Measurements from ENCODE around the gene ALDH16A1.

ALDH16A1 gene

GRCh38 chr19:49418511-49418910 lies 34.5 kb upstream of the ALDH16A1 start:
- no peak for TF ChIP-seq CTCF (IDR thresholded peaks at IDR 0.05; ENCODE audit: low read depth, low read length)
- no peak overlapping the region for H3K4me3 ChIP-seq (replicated peaks in 1 of 2; ENCODE audit: low read depth in 2 of 2, low read length in 2 of 2)
- no peak for DNase-seq (ENCODE audit: low read depth in 2 of 2)

- TF ChIP-seq CTCF (IDR thresholded peaks at IDR 0.05; ENCODE audit: low read depth, low read length), result no peak
- no peak overlapping the region for H3K4me3 ChIP-seq (replicated peaks in 1 of 2; ENCODE audit: low read depth in 2 of 2, low read length in 2 of 2)
- no peak for DNase-seq (ENCODE audit: low read depth in 2 of 2)
These were observed 33.9 kb upstream of the ALDH16A1 start for GRCh38 chr19:49419173-49419572.

- DNase-seq (ENCODE audit: low read depth in 2 of 2), result no peak
- H3K4me3 ChIP-seq (replicated peaks in 1 of 2; ENCODE audit: low read depth in 2 of 2, low read length in 2 of 2), result no peak overlapping the region
- TF ChIP-seq CTCF (IDR thresholded peaks at IDR 0.05; ENCODE audit: low read depth, low read length), result no peak
These were observed 32.8 kb upstream of the ALDH16A1 start for GRCh38 chr19:49420227-49420626.

GRCh38 chr19:49421039-49421877 lies 31.8 kb upstream of the ALDH16A1 start:
- peak overlapping the region in 1 of 2 donors; percentile 30 for H3K4me3 ChIP-seq (replicated peaks in 1 of 2; ENCODE audit: low read depth in 2 of 2, low read length in 2 of 2)
- DNase-seq (ENCODE audit: low read depth in 2 of 2), result peak; percentile 61 to 75
- no peak for TF ChIP-seq CTCF (IDR thresholded peaks at IDR 0.05; ENCODE audit: low read depth, low read length)

GRCh38 chr19:49421878-49422202 lies 31.2 kb upstream of the ALDH16A1 start:
- TF ChIP-seq CTCF (IDR thresholded peaks at IDR 0.05; ENCODE audit: low read depth, low read length), result no peak
- no peak overlapping the region for H3K4me3 ChIP-seq (replicated peaks in 1 of 2; ENCODE audit: low read depth in 2 of 2, low read length in 2 of 2)

GRCh38 chr19:49422407-49423070 lies 30.5 kb upstream of the ALDH16A1 start:
- peak in 1 of 2 donors; percentile 50 for DNase-seq (ENCODE audit: low read depth in 2 of 2)
- no peak overlapping the region for H3K4me3 ChIP-seq (replicated peaks in 1 of 2; ENCODE audit: low read depth in 2 of 2, low read length in 2 of 2)
- peak; percentile 32 for TF ChIP-seq CTCF (IDR thresholded peaks at IDR 0.05; ENCODE audit: low read depth, low read length)

More at GRCh38 chr19:49421878-49422202, 31.2 kb upstream of the ALDH16A1 start:
- DNase-seq (ENCODE audit: low read depth in 2 of 2), result no peak
